ENCODE data around the gene TKTL1. TPM values are rescaled to one million over a fixed set of nuclear protein-coding genes. Genes with fewer than 3 reads are reported as not detected.

Gene TKTL1
- total RNA-seq, 2 experiments from 2014 or later: 0.67 to 1.0 TPM

- Mint-ChIP-seq H3K9me3 (no peaks in the 10 kb centered on the region), H3K4me3 (no peak overlapping the region), H3K4me1 (ENCODE audit: low read depth) (peaks cover 39% of the 10 kb centered on the region), H3K27ac (peak overlapping the region; percentile 66), H3K27me3 (no peaks in the 10 kb centered on the region), H3K36me3 (ENCODE audit: low read depth) (peaks cover 19% of the 10 kb centered on the region)
- CTCF ChIA-PET: no interaction called here
- no peak for TF ChIP-seq CTCF (IDR thresholded peaks at IDR 0.05)
- no peak for ATAC-seq
- POLR2A ChIA-PET: interaction anchor here (1.5 to 3.9 kb wide), 2 partner anchors 10 to 51 kb away, joined by 5 to 21 read pairs; partner anchors contain the start of gene RPL10
- no peak for DNase-seq
- intact Hi-C loops (cut with micrococcal nuclease): no loop called here
Measured at GRCh38 chrX:154348114-154348531, 52.5 kb downstream of the TKTL1 start.

- DNase-seq (no peak), ATAC-seq (no peak)
- no peak for TF ChIP-seq CTCF (IDR thresholded peaks at IDR 0.05)
- peaks cover 45% of the 10 kb centered on the region for H3K4me1 Mint-ChIP-seq (ENCODE audit: low read depth)
- H3K27ac Mint-ChIP-seq: peak overlapping the region; percentile 55
- POLR2A ChIA-PET: interaction anchor here (0.8 to 3.9 kb wide), 4 partner anchors 13 to 51 kb away, joined by 3 to 21 read pairs (median 5); partner anchors contain the start of gene RPL10
- H3K36me3 Mint-ChIP-seq (ENCODE audit: low read depth): peaks cover 20% of the 10 kb centered on the region
- intact Hi-C loops (cut with micrococcal nuclease): no loop called here
- H3K9me3 Mint-ChIP-seq: no peaks in the 10 kb centered on the region
- H3K27me3 Mint-ChIP-seq: no peaks in the 10 kb centered on the region
- CTCF ChIA-PET: no interaction called here
- no peak overlapping the region for H3K4me3 Mint-ChIP-seq
Measured at GRCh38 chrX:154348646-154349358, 53.2 kb downstream of the TKTL1 start.

- ChIA-PET CTCF (no interaction called here), POLR2A (interaction anchor here (0.8 to 3.9 kb wide), 5 partner anchors 9 to 50 kb away, joined by 3 to 21 read pairs (median 3); partner anchors contain the start of gene RPL10)
- Mint-ChIP-seq H3K4me3 (no peak overlapping the region), H3K27ac (peak overlapping the region; percentile 55), H3K36me3 (ENCODE audit: low read depth) (peaks cover 20% of the 10 kb centered on the region), H3K9me3 (no peaks in the 10 kb centered on the region), H3K27me3 (no peaks in the 10 kb centered on the region), H3K4me1 (ENCODE audit: low read depth) (peaks cover 46% of the 10 kb centered on the region)
- TF ChIP-seq CTCF (IDR thresholded peaks at IDR 0.05): no peak
- no peak for ATAC-seq
- intact Hi-C loops (cut with micrococcal nuclease): no loop called here
- peak; percentile 29 for DNase-seq
Measured at GRCh38 chrX:154349359-154349935, 53.9 kb downstream of the TKTL1 start.

DNA sequence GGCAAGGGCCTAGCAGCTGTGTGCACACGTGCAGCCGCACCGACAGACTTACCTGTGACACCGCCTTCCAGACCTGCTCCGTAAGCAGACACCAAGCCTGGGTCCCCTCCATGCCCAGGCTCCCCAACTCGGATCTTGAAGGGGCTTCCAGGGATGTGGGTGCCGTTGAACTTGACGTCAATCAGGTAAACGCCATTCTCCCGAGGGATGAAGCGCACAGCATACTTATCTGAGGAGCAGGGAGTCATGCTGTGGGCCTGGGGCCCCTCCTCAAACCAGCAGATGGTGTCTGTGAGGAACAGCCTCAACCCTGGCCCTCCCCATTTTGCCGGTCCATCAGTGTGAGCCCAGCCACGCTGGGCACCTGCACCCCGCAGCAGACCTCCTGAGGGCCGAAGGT is 54.4 kb downstream of the TKTL1 start:
- Mint-ChIP-seq H3K36me3 (ENCODE audit: low read depth) (peaks cover 23% of the 10 kb centered on the region), H3K4me1 (ENCODE audit: low read depth) (peaks cover 46% of the 10 kb centered on the region), H3K27me3 (no peaks in the 10 kb centered on the region), H3K4me3 (no peak overlapping the region), H3K27ac (peak overlapping the region; percentile 30), H3K9me3 (no peaks in the 10 kb centered on the region)
- ChIA-PET POLR2A (interaction anchor here (0.9 to 3.9 kb wide), 6 partner anchors 9 to 49 kb away, joined by 3 to 21 read pairs (median 4); partner anchors contain the start of gene RPL10), CTCF (no interaction called here)
- intact Hi-C loops (cut with micrococcal nuclease): no loop called here
- no peak for TF ChIP-seq CTCF (IDR thresholded peaks at IDR 0.05)
- DNase-seq (no peak), ATAC-seq (no peak)

All from activated CD8-positive, alpha-beta T cell treated with anti-CD3 and anti-CD28 coated beads for 36 hours (primary cell).